HepG2 (cell line): ENCODE measurements around the gene RSAD1. TPM values are rescaled to one million over a fixed set of nuclear protein-coding genes. Genes with fewer than 3 reads are reported as not detected.

Experiments used
- ATRX ChIP-seq: sonication (generic); formaldehyde crosslinking; IDR thresholded peaks from 2 replicates; pipeline ENCODE4 v1.4.0; 2020; ENCODE audit warnings: missing genetic modification reagents, borderline replicate concordance
- BRD4 ChIP-seq: sonication (generic); formaldehyde crosslinking; IDR thresholded peaks from 2 replicates; pipeline ENCODE4 v1.4.0; 2020; ENCODE audit warnings: missing genetic modification reagents
- CSRNP1 ChIP-seq: sonication (generic); formaldehyde crosslinking; IDR thresholded peaks from 2 replicates; pipeline ENCODE4 v1.8.1; 2023; ENCODE audit warnings: mild to moderate bottlenecking, missing genetic modification reagents
- E2F1 ChIP-seq: sonication (generic); formaldehyde crosslinking; IDR thresholded peaks from 2 replicates; pipeline ENCODE4 v1.5.0; 2020; ENCODE audit warnings: missing genetic modification reagents
- FOXJ3 ChIP-seq: sonication (generic); formaldehyde crosslinking; IDR thresholded peaks from 2 replicates; pipeline ENCODE4 v1.4.0; 2020; ENCODE audit warnings: missing genetic modification reagents, mild to moderate bottlenecking, borderline replicate concordance
- FOXP4 ChIP-seq: sonication (generic); formaldehyde crosslinking; IDR thresholded peaks from 2 replicates; pipeline ENCODE4 v1.4.0; 2020; ENCODE audit warnings: missing genetic modification reagents
- HNRNPLL ChIP-seq: fragments of 200-400 bp; formaldehyde crosslinking; IDR thresholded peaks from 2 replicates; pipeline ENCODE4 v1.6.1; 2017; ENCODE audit warnings: mild to moderate bottlenecking, low read depth, low read length; ENCODE audit not compliant: poor library complexity, severe bottlenecking
- KMT2B ChIP-seq: IDR thresholded peaks from 2 replicates; pipeline ENCODE4 v1.6.1; 2016; ENCODE audit warnings: missing genetic modification reagents, missing compliant biosample characterization
- NR2C2 ChIP-seq: sonication (generic); formaldehyde crosslinking; IDR thresholded peaks from 2 replicates; pipeline ENCODE4 v1.4.0; 2020; ENCODE audit warnings: missing genetic modification reagents, mild to moderate bottlenecking, moderate library complexity, borderline replicate concordance
- ONECUT2 ChIP-seq: sonication (generic); formaldehyde crosslinking; IDR thresholded peaks from 2 replicates; pipeline ENCODE4 v1.4.0; 2020; ENCODE audit warnings: missing genetic modification reagents
- PCBP2 ChIP-seq: fragments of 200-400 bp; formaldehyde crosslinking; optimal IDR thresholded peaks from 2 replicates; pipeline ENCODE3; 2018; ENCODE audit warnings: low read length, low read depth; ENCODE audit not compliant: poor library complexity, severe bottlenecking
- STAG1 ChIP-seq: sonication (generic); formaldehyde crosslinking; IDR thresholded peaks from 2 replicates; pipeline ENCODE4 v1.4.0; 2020; ENCODE audit warnings: missing genetic modification reagents
- TFE3 ChIP-seq: IDR thresholded peaks from 2 replicates; pipeline ENCODE4 v1.6.1; 2016
- ZMAT3 ChIP-seq: sonication (generic); formaldehyde crosslinking; conservative IDR thresholded peaks from 2 replicates; pipeline ENCODE4 v1.7.0; 2021; ENCODE audit warnings: missing genetic modification reagents
- ZNF12 ChIP-seq: sonication (generic); formaldehyde crosslinking; IDR thresholded peaks from 2 replicates; pipeline ENCODE4 v1.5.0; 2020; ENCODE audit warnings: missing genetic modification reagents
- ZNF121 ChIP-seq: sonication (generic); formaldehyde crosslinking; IDR thresholded peaks from 2 replicates; pipeline ENCODE4 v1.5.0; 2020; ENCODE audit warnings: mild to moderate bottlenecking, missing genetic modification reagents
- ZNF317 ChIP-seq: sonication (generic); formaldehyde crosslinking; IDR thresholded peaks from 2 replicates; pipeline ENCODE4 v1.5.0; 2020; ENCODE audit warnings: mild to moderate bottlenecking, missing genetic modification reagents
- ZNF441 ChIP-seq: sonication (generic); formaldehyde crosslinking; IDR thresholded peaks from 2 replicates; pipeline ENCODE4 v1.7.0; 2021; ENCODE audit warnings: missing genetic modification reagents, borderline replicate concordance
- ZNF644 ChIP-seq: IDR thresholded peaks from 2 replicates; pipeline ENCODE4 v1.6.1; 2016; ENCODE audit warnings: low read depth
- ZNF678 ChIP-seq: sonication (generic); formaldehyde crosslinking; IDR thresholded peaks from 2 replicates; pipeline ENCODE4 v1.4.0; 2020; ENCODE audit warnings: mild to moderate bottlenecking, missing genetic modification reagents
- ZNF773 ChIP-seq: sonication (generic); formaldehyde crosslinking; IDR thresholded peaks from 2 replicates; pipeline ENCODE4 v1.4.0; 2020; ENCODE audit warnings: missing genetic modification reagents, borderline replicate concordance
- ZNF788 ChIP-seq: sonication (generic); formaldehyde crosslinking; IDR thresholded peaks from 2 replicates; pipeline ENCODE4 v1.5.0; 2020; ENCODE audit warnings: mild to moderate bottlenecking, missing genetic modification reagents, borderline replicate concordance
- polyA plus RNA-seq, 8 experiments: library from polyadenylated mRNA; depleted of rRNA in 3 of 8; stranded (reverse) in 7 of 8; unstranded in 1 of 8; fragments of >200 nt; fragmentation: Illumina TruSeq in 4 of 8; extraction: Trizol in 4 of 8; gene quantifications; 2 replicates each; pipeline versions ENCODE4 v1.2.1 to v1.2.3, GENCODE V29; 2011 to 2016; ENCODE audit warnings: low read depth in 4 of 8, missing spikeins in 1 of 8, mixed read lengths in 1 of 8; ENCODE audit not compliant: insufficient read depth in 1 of 8
- total RNA-seq, 5 experiments: library from RNA; depleted of rRNA; stranded (reverse); fragments of >200 nt; fragmentation: Illumina TruSeq; extraction: Trizol; gene quantifications; 2 replicates each; pipeline ENCODE4 v1.2.3, GENCODE V29; 2016; ENCODE audit warnings: low read depth in 1 of 5

Gene RSAD1
- total and polyA plus RNA-seq, 2 of the 13 experiments (the other 11 are each of a cell fraction or from before 2014, with no cell fraction given), result 22.7 to 27.7 TPM

GRCh38 chr17:50482516-50482915 is 3.9 kb downstream of the RSAD1 start (continued):
- TF ChIP-seq ATRX (CRISPR knock-in tag), result no peak
- TF ChIP-seq KMT2B (CRISPR knock-in tag), result 0 out of 2 replicates have a peak, but pooled peaks have one; percentile 54
- no peak for TF ChIP-seq ONECUT2
- TF ChIP-seq E2F1 (CRISPR knock-in tag), result no peak
- no peak for TF ChIP-seq CSRNP1 (CRISPR knock-in tag)
- TF ChIP-seq ZNF644 (CRISPR knock-in tag), result 0 out of 2 replicates have a peak, but pooled peaks have one; percentile 21
- TF ChIP-seq STAG1 (CRISPR knock-in tag), result peak; percentile 98
- peak; percentile 45 for TF ChIP-seq FOXP4 (CRISPR knock-in tag)
- no peak for TF ChIP-seq ZNF773 (CRISPR knock-in tag)
- no peak for TF ChIP-seq NR2C2 (CRISPR knock-in tag)
- peak; percentile 71 for TF ChIP-seq ZNF121 (CRISPR knock-in tag)
- peak; percentile 70; the same call in 1 of the 2 replicates for TF ChIP-seq ZNF788 (CRISPR knock-in tag)
- no peak for TF ChIP-seq ZNF12 (CRISPR knock-in tag)
- 0 out of 2 replicates have a peak, but pooled peaks have one; percentile 47 for TF ChIP-seq ZNF441
- 0 out of 2 replicates have a peak, but pooled peaks have one; percentile 32 for TF ChIP-seq ZMAT3 (CRISPR knock-in tag)
- TF ChIP-seq TFE3, result peak; percentile 85
- TF ChIP-seq PCBP2, result no peak
- TF ChIP-seq BRD4, result no peak
- TF ChIP-seq ZNF678 (CRISPR knock-in tag), result no peak
- peak; percentile 38; the same call in 1 of the 2 replicates for TF ChIP-seq ZNF317 (CRISPR knock-in tag)
- TF ChIP-seq FOXJ3 (CRISPR knock-in tag), result 0 out of 2 replicates have a peak, but pooled peaks have one; percentile 14
- TF ChIP-seq HNRNPLL, result peak; percentile 10
